ENCODE data around the gene USP16.
A peak's percentile ranks its signal among the peaks of the same experiment; 100 is the strongest.

USP16 gene

DNA sequence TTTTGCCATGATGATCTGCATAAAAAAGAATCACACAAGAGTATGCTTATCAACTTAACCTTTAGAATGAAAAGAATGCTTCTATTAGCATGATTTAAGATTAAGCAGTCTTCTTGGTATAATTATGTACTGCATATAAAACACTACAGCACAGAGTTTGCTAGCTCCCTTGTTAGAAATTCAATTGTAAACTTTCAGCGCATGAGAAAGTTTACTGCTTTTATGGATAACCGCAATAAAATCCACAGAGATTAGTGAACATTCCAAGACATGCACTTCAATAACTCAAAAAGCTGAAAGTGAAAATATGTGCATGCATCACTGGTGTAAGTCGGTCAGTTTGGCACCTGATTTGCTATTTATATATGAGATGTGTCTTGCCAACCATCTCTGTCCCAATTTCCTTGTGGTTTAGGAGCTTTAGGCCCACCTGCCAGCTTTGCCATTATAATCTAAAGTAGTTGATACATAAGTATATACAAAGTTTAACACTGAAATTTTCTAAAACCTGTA is 32.1 kb downstream of the USP16 start:
- no peak for TF ChIP-seq SPI1 (IDR thresholded peaks at IDR 0.05; ENCODE audit: borderline replicate concordance, low read depth)
- TF ChIP-seq, protein P1, sequence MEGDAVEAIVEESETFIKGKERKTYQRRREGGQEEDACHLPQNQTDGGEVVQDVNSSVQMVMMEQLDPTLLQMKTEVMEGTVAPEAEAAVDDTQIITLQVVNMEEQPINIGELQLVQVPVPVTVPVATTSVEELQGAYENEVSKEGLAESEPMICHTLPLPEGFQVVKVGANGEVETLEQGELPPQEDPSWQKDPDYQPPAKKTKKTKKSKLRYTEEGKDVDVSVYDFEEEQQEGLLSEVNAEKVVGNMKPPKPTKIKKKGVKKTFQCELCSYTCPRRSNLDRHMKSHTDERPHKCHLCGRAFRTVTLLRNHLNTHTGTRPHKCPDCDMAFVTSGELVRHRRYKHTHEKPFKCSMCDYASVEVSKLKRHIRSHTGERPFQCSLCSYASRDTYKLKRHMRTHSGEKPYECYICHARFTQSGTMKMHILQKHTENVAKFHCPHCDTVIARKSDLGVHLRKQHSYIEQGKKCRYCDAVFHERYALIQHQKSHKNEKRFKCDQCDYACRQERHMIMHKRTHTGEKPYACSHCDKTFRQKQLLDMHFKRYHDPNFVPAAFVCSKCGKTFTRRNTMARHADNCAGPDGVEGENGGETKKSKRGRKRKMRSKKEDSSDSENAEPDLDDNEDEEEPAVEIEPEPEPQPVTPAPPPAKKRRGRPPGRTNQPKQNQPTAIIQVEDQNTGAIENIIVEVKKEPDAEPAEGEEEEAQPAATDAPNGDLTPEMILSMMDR (IDR thresholded peaks at IDR 0.05; ENCODE audit: insufficient read depth, low read length) = no peak
- no peak for TF ChIP-seq GABPA (IDR thresholded peaks at IDR 0.05; ENCODE audit: low read depth)
- no peak for TF ChIP-seq POLR2AphosphoS5 (IDR thresholded peaks at IDR 0.05; ENCODE audit: low read depth)
- TF ChIP-seq, protein P2, sequence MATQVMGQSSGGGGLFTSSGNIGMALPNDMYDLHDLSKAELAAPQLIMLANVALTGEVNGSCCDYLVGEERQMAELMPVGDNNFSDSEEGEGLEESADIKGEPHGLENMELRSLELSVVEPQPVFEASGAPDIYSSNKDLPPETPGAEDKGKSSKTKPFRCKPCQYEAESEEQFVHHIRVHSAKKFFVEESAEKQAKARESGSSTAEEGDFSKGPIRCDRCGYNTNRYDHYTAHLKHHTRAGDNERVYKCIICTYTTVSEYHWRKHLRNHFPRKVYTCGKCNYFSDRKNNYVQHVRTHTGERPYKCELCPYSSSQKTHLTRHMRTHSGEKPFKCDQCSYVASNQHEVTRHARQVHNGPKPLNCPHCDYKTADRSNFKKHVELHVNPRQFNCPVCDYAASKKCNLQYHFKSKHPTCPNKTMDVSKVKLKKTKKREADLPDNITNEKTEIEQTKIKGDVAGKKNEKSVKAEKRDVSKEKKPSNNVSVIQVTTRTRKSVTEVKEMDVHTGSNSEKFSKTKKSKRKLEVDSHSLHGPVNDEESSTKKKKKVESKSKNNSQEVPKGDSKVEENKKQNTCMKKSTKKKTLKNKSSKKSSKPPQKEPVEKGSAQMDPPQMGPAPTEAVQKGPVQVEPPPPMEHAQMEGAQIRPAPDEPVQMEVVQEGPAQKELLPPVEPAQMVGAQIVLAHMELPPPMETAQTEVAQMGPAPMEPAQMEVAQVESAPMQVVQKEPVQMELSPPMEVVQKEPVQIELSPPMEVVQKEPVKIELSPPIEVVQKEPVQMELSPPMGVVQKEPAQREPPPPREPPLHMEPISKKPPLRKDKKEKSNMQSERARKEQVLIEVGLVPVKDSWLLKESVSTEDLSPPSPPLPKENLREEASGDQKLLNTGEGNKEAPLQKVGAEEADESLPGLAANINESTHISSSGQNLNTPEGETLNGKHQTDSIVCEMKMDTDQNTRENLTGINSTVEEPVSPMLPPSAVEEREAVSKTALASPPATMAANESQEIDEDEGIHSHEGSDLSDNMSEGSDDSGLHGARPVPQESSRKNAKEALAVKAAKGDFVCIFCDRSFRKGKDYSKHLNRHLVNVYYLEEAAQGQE (IDR thresholded peaks at IDR 0.05; ENCODE audit: insufficient replicate concordance, low read depth) = no peak
- H3K27ac ChIP-seq (replicated peaks) = no peak overlapping the region
- H3K27me3 ChIP-seq (ENCODE audit: insufficient read depth, poor library complexity, severe bottlenecking) = no peaks in the 10 kb centered on the region
- DNase-seq (ENCODE audit: low read depth in 1 of 2, low spot score in 1 of 2) = no peak
- H3K4me3 ChIP-seq (replicated peaks; ENCODE audit: insufficient read depth, low read length) = no peak overlapping the region

DNA sequence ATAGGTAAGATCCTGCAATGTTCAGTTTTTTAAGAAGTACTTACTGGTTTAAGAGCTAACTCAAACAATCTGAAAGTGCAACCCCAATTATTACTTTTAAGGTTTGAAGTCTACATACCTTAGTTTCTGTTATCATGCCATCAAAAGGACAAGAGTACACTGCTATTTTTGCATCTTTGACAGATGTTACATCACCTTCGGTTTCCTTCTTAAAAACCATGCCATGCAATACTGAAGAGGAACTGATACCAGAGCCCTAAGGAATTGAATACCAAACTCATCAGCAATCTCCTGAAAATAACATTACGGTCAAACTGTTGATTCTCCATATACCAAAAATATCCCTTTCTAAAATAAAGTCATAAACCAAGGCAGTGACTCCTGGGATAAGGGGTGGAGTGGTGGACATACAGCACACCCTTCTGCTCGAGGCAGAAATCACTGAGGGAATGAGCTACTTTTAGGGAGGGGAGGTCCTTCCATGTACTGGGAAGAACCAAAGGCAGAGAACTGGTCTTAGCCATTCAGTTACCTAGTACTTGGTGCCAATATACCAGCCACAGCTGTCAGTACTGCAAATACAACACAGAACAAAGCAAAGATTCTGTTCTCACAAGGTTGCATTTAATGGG is 40.5 kb downstream of the USP16 start:
- TF ChIP-seq GABPA (IDR thresholded peaks at IDR 0.05; ENCODE audit: low read depth) = no peak
- no peak for TF ChIP-seq POLR2AphosphoS5 (IDR thresholded peaks at IDR 0.05; ENCODE audit: low read depth)
- 0 out of 2 replicates have a peak, but pooled peaks have one; percentile 15 for TF ChIP-seq SPI1 (IDR thresholded peaks at IDR 0.05; ENCODE audit: borderline replicate concordance, low read depth)
- peak in 1 of 2 experiments; percentile 55 for DNase-seq (ENCODE audit: low read depth in 1 of 2, low spot score in 1 of 2)
- Histone ChIP-seq H3K4me3 (replicated peaks; ENCODE audit: insufficient read depth, low read length) (no peak overlapping the region), H3K27ac (replicated peaks) (no peak overlapping the region), H3K27me3 (ENCODE audit: insufficient read depth, poor library complexity, severe bottlenecking) (no peaks in the 10 kb centered on the region)

DNA sequence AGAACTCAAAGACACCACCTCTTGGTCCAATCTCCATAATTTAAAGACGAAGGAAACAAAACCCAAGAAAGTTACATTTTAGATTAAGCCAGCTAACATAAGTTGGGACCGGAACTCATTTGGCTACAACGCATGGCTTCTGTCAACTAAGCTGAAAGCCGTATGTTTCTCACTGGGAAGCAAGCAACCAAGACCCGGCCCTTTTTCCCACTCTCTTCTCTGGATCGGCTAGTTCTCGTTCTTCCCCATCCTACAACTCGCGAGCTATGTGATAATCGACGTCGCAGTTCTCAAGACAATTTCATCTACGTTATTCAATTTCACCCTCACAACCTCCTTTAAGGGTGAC is 48.4 kb downstream of the USP16 start:
- Histone ChIP-seq H3K27me3 (ENCODE audit: insufficient read depth, poor library complexity, severe bottlenecking) (no peaks in the 10 kb centered on the region), H3K27ac (replicated peaks) (peak overlapping the region; percentile 95), H3K4me3 (replicated peaks; ENCODE audit: insufficient read depth, low read length) (peak overlapping the region; percentile 91)
- DNase-seq (ENCODE audit: low read depth in 1 of 2, low spot score in 1 of 2) = peak in 1 of 2 experiments; percentile 36
- TF ChIP-seq, protein P2 (IDR thresholded peaks at IDR 0.05; ENCODE audit: insufficient replicate concordance, low read depth) = no peak
- TF ChIP-seq SPI1 (IDR thresholded peaks at IDR 0.05; ENCODE audit: borderline replicate concordance, low read depth) = no peak
- TF ChIP-seq GABPA (IDR thresholded peaks at IDR 0.05; ENCODE audit: low read depth) = no peak
- TF ChIP-seq, protein P1 (IDR thresholded peaks at IDR 0.05; ENCODE audit: insufficient read depth, low read length) = no peak
- no peak for TF ChIP-seq POLR2AphosphoS5 (IDR thresholded peaks at IDR 0.05; ENCODE audit: low read depth)

DNA sequence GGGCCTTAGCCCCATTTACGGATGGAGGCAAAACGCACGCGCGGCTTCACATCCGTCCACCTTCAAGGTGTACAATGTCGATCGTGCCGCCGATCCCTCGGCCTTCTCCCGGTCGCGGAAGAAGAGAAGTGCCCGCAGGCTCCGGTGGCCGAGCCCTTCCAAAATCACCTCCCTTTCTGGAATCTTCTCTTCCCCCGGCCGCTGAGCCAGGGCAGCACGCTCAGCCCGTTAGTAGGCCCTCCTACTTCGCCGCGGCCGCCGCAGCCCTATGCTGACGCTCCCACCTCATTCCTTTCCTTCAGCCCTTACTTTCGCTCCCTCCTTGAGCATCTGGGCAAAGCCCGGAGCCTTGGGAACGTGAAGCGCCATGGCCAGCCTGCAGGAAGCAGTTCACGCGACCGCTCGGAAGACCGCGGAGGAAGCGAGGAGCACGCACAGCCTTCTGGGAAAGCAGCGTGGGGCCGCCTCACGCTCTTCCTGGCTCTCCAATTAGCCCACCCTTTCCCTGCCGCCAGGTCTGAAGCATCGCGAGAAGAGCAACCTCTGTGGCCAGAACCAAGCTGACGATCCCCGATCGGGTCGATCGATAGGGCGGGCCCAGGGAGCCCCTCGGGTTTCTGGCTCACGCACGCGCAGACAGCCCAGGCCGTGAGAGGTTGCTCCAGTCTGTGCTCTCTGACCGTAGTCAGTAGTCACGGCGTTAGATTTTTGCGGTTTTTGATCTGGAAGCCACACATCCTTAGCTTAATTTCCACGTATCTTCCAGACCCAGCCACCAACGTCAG is 48.9 kb downstream of the USP16 start, which contains the start of gene CCT8:
CCT8 (minus strand) TSS at position 427 of the 785 bp plus-strand sequence; CDS start at position 369, 58 bp downstream.
- Histone ChIP-seq H3K27me3 (ENCODE audit: insufficient read depth, poor library complexity, severe bottlenecking) (no peaks in the 10 kb centered on the region), H3K4me3 (replicated peaks; ENCODE audit: insufficient read depth, low read length) (peak within 1 kb of the TSS; percentile 91), H3K27ac (replicated peaks) (peak within 1 kb of the TSS; percentile 95)
- TF ChIP-seq SPI1 (IDR thresholded peaks at IDR 0.05; ENCODE audit: borderline replicate concordance, low read depth) = no peak
- TF ChIP-seq POLR2AphosphoS5 (IDR thresholded peaks at IDR 0.05; ENCODE audit: low read depth) = peak; percentile 98
- TF ChIP-seq, protein P2 (IDR thresholded peaks at IDR 0.05; ENCODE audit: insufficient replicate concordance, low read depth) = peak; percentile 58
- peak; percentile 99 to 100 for DNase-seq (ENCODE audit: low read depth in 1 of 2, low spot score in 1 of 2)

All from HL-60 (cell line).